Epidermal melanocyte (primary cell): ENCODE results near the gene NMUR2.

ENCODE experiments used
- DNase-seq: peaks from one replicate; pipeline ENCODE4 v3.0.0; 2011; ENCODE audit warnings: low spot score; ENCODE audit not compliant: insufficient read length

Gene NMUR2

DNA sequence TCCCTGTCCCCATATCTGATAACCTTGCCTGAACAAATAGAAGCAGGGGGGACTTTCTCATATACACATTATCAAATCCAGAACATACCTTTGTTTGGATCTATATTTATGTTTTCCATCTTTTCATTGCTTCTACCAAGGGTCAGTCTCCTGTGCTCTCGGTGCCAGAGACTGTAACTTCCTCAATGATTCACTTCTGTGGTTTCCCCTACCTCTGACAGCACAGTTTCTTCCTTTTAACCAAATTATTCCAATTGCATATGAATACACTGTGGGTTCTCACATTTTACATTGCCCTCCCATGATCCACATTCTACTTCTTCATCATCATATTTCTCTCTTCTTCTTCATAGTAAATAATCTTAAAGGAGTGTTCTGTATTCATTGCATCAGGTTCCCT is 32.2 kb downstream of the NMUR2 start:
- no peak for DNase-seq

DNA sequence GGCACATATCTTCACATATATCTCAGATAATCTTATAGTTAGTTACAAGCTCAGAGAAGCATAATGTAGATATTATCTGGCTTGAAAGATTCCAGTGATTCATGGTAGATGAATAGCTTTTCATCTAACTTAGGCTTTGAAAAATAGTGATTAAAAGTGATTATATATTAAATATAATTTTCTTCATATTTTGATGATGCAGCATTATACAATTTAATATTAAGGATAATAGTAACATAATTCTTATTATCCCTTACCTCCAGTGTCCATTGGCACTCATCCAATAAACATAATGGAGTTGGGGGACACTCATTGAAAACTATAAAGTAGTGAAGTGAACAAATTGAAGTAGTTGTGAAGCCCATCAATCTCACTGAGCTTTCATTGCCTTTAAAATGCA is 35.8 kb downstream of the NMUR2 start:
- no peak for DNase-seq

DNA sequence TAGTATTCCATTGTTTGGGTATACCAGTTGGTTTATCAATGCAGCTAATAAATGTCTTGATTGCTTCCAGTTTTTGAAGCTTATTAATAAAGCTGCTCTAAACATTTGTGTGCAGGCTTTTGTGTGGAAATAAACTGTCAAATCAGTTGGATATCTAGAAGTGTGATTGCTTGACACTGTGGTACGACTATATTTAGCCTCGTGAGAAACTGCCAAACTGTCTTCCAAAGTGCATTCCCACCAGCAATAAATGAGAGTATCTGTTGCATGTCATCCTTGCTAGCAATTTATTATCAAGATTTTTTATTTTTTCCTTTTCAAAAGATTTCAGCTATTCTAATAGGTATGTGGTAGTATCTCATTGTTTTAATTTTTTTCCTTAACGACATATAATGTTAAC is 37.5 kb downstream of the NMUR2 start:
- DNase-seq: no peak

DNA sequence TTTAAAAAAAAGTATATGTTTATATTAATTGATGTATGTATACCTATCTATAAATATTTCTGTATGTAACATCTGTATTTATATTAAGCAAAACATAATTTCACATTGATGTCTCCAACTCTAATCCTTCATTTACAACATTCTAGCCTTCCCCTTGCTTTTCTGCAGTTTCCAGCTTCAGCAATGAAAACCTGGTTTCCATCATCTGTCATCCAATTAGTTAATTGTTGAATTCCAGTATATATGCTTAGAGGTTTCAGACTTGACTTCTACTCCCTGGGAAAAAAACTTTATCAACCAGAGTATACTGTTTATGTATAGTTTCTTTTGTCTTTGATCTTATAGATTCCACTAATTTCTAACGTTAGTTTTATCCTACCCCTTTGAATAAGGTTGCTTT is 38.4 kb downstream of the NMUR2 start:
- DNase-seq: no peak

DNA sequence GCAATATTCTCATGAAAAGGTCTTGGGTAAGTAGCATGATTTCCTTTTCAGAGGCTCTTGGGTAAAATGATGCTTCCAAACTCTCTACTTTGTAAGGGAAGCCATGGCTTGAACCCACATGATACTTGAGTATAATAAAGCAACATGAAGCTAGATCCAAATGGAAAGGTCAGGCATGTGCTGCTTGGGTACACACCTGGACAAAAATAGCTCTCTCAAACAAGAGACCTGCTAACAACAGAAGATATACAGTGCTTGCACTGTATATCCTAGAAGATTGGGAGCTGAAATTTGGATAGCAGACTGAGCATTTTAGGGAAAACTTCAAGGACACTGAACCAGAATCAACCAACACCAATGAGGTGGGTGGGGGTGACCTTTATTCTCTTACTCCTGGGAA is 40.2 kb downstream of the NMUR2 start:
- DNase-seq: no peak

DNA sequence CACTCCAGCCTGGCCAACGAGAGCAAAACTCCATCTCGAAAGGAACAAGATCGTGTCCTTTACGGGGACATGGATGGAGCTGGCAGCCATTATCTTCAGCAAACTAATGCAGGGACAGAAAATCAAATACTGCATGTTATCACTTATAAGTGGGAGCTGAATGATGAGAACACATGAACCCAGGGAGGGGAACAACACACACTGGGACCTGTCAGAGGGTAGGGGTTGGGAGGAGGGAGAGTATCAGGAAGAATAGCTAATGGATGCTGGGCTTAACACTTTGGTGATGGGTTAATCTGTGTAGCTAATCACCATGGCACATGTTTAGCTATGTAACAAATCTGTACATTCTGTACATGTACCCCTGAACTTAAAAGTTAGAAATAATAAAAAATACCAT is 40.9 kb downstream of the NMUR2 start:
- DNase-seq: no peak

DNA sequence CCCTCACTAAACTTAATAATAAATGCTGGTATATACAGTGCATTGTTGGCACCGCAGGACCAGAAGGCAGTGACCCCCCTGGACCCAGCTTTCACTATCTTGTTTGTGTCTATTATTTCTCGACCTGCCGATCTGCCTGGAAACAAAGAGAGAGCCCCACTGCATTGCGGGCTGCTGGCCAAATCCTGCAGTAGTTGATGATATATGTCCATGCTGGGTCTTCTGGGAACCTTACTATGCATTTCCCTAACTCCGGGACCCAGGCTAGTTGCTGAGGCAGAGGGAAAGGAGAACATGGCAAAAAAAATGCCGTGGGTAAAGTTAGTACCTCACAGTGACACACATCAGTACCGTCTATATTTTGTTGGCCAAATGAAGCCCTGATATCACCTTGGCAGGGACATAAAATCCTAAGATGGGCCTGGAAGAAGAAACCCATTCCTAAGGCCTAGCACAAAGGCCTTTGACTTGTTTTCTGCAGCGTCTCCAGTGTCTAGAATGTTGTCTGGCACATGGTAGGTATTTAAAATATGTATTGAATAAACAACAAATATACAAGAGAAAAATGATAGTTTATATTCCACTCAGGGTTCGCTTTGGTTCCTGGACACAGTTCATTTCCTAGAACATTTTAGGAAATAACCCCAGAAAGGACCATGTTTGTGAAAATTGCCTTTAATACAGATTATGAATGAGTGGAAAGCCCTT is 46.1 kb downstream of the NMUR2 start:
- DNase-seq: no peak

DNA sequence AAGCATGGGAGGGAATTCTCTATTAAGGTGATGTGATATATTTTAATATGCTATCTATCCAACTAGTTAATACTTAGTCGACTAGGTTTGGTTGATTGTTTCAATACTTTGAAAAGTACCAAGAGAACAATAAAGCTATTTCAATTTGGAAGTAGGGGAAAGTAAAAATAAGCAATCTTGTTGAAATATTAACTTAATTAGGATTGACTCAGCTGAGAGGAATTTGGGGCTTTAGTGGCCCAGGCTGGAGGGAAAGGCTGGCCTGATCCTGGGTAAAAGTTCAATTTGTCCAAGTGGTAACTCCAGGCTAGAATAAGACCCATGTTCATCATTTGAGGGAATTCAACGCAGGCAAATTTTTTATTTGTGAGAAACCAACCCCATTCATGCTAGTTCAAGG is 48.6 kb downstream of the NMUR2 start:
- no peak for DNase-seq

DNA sequence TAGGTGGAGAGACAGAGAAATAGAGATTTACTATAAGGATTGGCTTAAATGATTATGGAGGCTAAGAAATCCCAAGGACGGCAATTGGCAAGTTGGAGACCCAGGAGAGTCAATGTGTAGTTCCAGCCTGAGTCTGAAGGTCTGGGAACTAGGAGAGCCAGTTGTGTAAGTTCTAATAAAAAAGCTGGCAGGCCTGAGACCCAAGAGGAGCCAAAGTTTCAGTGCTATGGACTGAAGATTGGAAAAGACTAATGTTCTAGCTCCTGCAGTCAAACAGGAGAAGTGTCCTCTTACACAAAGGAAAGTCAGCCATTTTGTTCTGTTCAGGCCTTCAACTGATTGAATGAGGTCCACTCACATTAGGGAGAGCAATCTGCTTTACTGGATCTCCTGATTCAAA is 50.0 kb downstream of the NMUR2 start:
- DNase-seq: no peak

DNA sequence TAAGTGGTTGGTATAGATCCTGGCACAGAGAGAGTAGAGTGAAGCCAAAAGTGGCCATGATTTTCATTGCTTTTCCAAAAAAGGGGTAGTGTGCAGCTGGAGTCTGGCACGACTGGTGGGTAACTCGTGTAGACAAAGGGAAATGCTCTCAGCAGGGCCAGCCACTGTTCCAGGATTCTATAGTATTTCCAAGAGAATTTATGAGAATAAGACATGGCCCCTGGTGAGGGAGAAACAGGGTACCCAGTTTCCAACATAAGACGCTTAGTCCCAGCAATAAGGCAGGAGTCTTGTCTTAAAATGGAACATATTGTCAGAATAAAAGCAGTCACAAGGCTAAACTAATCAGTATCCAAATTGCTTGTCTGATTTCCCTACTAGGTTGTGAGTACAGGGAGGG is 52.1 kb downstream of the NMUR2 start:
- no peak for DNase-seq

DNA sequence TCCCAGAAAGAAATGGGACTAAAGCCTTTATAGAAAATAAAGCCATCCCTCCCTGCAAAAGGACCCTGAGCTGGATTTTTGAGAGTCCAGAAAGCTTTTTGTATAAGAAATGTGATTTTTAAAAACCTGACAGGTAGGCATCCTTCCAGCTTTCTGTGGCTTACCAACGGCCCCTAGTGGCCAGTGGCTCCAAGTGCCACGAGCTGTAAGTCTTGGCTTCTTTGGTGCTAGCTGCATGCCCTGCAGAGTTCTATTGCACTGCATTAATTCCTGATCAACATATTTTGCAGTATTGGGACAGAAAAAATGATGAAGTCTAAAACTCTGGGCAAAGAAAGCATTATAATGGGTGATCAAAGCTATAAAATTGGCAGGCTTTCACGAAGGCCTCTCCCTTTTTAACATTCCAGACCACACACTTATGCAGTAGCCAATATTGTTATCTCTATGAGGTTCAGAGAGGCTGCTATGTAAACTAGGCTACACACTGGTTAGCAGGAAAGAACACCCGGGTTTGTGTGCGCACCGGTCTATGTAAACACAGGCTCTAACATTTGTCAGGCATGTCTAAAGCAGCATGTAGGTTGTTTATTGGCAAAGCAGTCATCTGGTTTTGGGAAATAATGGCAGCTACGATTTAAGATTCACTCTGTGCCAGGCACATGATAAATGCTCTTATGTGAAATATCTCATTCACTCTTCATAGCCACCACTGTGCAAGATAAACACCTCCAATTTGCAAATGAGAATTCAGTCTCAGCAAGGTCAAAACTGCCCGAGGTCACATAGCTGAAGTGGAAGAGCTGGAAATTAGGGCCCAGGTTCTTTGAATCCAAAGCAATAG is 55.2 kb downstream of the NMUR2 start:
- DNase-seq: no peak
